Kidney epithelial cell (primary cell): Measurements from ENCODE around the gene PTGES3. TPM values are rescaled to one million over a fixed set of nuclear protein-coding genes. Genes with fewer than 3 reads are reported as not detected.
A peak's percentile ranks its signal among the peaks of the same experiment; 100 is the strongest.

Source experiments
- DNase-seq: peaks from one replicate; pipeline ENCODE4 v3.0.0-alpha.2; 2010; ENCODE audit warnings: low read depth
- H3K27me3 ChIP-seq: 2 replicates; pipeline ENCODE4 v1.6.0; 2011; ENCODE audit warnings: low read length; ENCODE audit not compliant: control insufficient read depth, insufficient read depth
- H3K36me3 ChIP-seq: 2 replicates; pipeline ENCODE4 v1.5.1; 2011; ENCODE audit warnings: low read length; ENCODE audit not compliant: control insufficient read depth, insufficient read depth
- H3K4me3 ChIP-seq: 2 replicates; pipeline ENCODE4 v1.5.1; 2011; ENCODE audit warnings: low read depth, mild to moderate bottlenecking, control low read depth, low read length
- CTCF ChIP-seq: IDR thresholded peaks from 2 replicates; pipeline ENCODE4 v1.5.1; 2011; ENCODE audit warnings: mild to moderate bottlenecking, moderate library complexity, low read length, control low read depth, inconsistent platforms; ENCODE audit not compliant: insufficient read depth, poor library complexity, severe bottlenecking
- total RNA-seq: library from RNA; depleted of rRNA; stranded (reverse); fragments of >200 nt; gene quantifications from 2 replicates; pipeline ENCODE4 v1.2.3, GENCODE V29; 2015

Gene PTGES3
- total RNA-seq, 1 donor from 2014 or later = 119 TPM

GRCh38 chr12:56641219-56641618 lies 46.9 kb downstream of the PTGES3 start:
- DNase-seq = no peak
- no peak overlapping the region for H3K4me3 ChIP-seq
- peaks cover 2% of the 10 kb centered on the region for H3K36me3 ChIP-seq
- no peaks in the 10 kb centered on the region for H3K27me3 ChIP-seq
- no peak for TF ChIP-seq CTCF

GRCh38 chr12:56637621-56638020 lies 50.5 kb downstream of the PTGES3 start:
- DNase-seq = no peak
- H3K36me3 ChIP-seq = peaks cover 2% of the 10 kb centered on the region
- no peak for TF ChIP-seq CTCF
- no peaks in the 10 kb centered on the region for H3K27me3 ChIP-seq
- H3K4me3 ChIP-seq = no peak overlapping the region

- Histone ChIP-seq H3K4me3 (peak overlapping the region; percentile 86), H3K27me3 (no peaks in the 10 kb centered on the region), H3K36me3 (peaks cover 2% of the 10 kb centered on the region)
- peak; percentile 75 for TF ChIP-seq CTCF
- DNase-seq = peak; percentile 95
Measured at GRCh38 chr12:56636675-56637540, 51.2 kb downstream of the PTGES3 start.

- TF ChIP-seq CTCF = no peak
- H3K36me3 ChIP-seq = peaks cover 2% of the 10 kb centered on the region
- H3K4me3 ChIP-seq = peak overlapping the region; percentile 86
- no peaks in the 10 kb centered on the region for H3K27me3 ChIP-seq
- DNase-seq = no peak
Measured at GRCh38 chr12:56635806-56636674, 52.0 kb downstream of the PTGES3 start.

- peaks cover 2% of the 10 kb centered on the region for H3K36me3 ChIP-seq
- TF ChIP-seq CTCF = peak; percentile 63
- peak overlapping the region; percentile 86 for H3K4me3 ChIP-seq
- no peaks in the 10 kb centered on the region for H3K27me3 ChIP-seq
- DNase-seq = no peak
Measured at GRCh38 chr12:56634837-56635791, 53.0 kb downstream of the PTGES3 start.
